Body of pancreas (tissue), 4 donors: ENCODE data around the gene USP5.

Experiments used
- POLR2A ChIP-seq, 3 donors: fragments of 450-650 bp; IDR thresholded peaks; one replicate each; pipeline ENCODE4 v1.6.1; 2016; ENCODE audit warnings: antibody characterized with exemption in 3 of 3, mild to moderate bottlenecking in 2 of 3
- TF ChIP-seq, protein P1 (sequence below), 7 experiments: fragments of 450-650 bp in 4 of 7; fragments of 200-600 bp in 3 of 7; sonication (generic) in 3 of 7; IDR thresholded peaks; one replicate each; pipeline ENCODE4 v1.5.1; 2016 to 2019; ENCODE audit warnings: antibody characterized with exemption in 7 of 7

DNA sequence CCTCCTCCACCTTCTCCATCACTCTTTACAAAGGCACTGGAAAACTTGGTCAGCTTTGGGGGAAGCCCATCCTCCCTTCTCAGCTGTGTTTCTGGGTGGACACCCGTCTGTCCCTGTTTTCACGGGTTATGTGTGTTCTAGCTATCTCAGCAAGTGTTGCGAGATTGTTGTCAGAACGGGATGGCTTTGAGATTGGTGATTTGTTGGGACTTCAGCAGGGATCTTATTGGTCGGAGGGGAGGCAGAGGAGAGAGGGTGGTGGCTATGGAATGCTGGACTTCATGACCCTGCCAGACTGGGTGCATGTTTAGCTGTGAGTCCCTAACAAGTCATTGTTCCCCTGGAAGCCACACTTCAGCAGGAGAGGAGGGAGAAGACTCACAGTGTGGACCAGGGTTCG, 2.1 kb downstream of the USP5 start:
- TF ChIP-seq, protein P1, sequence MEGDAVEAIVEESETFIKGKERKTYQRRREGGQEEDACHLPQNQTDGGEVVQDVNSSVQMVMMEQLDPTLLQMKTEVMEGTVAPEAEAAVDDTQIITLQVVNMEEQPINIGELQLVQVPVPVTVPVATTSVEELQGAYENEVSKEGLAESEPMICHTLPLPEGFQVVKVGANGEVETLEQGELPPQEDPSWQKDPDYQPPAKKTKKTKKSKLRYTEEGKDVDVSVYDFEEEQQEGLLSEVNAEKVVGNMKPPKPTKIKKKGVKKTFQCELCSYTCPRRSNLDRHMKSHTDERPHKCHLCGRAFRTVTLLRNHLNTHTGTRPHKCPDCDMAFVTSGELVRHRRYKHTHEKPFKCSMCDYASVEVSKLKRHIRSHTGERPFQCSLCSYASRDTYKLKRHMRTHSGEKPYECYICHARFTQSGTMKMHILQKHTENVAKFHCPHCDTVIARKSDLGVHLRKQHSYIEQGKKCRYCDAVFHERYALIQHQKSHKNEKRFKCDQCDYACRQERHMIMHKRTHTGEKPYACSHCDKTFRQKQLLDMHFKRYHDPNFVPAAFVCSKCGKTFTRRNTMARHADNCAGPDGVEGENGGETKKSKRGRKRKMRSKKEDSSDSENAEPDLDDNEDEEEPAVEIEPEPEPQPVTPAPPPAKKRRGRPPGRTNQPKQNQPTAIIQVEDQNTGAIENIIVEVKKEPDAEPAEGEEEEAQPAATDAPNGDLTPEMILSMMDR (IDR thresholded peaks at IDR 0.05), result no peak
- no peak for TF ChIP-seq POLR2A (IDR thresholded peaks at IDR 0.05)
